ES-I3 (cell line): ENCODE data around the gene ATP5PF.
"Not testable (repeated sequence)": the region's sequence is repeated elsewhere in the genome, so short reads cannot be mapped to it uniquely, and the experiment has no call there.

Source experiments
- H3K36me3 ChIP-seq: 2 replicates; pipeline ENCODE4 v1.6.1; 2013; ENCODE audit warnings: mild to moderate bottlenecking, low read length, control low read depth, moderate library complexity; ENCODE audit not compliant: insufficient read depth
- H3K4me1 ChIP-seq: 2 replicates; pipeline ENCODE4 v1.6.1; 2013; ENCODE audit warnings: mild to moderate bottlenecking, control low read depth, low read length; ENCODE audit not compliant: insufficient read depth
- H3K9ac ChIP-seq: 2 replicates; pipeline ENCODE4 v1.6.1; 2013; ENCODE audit warnings: low read depth, mild to moderate bottlenecking, low read length, moderate library complexity
- H3K9me3 ChIP-seq: 2 replicates; pipeline ENCODE4 v1.6.1; 2013; ENCODE audit warnings: mild to moderate bottlenecking, low read length, moderate library complexity; ENCODE audit not compliant: control insufficient read depth, insufficient read depth

ATP5PF gene

GRCh38 chr21:25701529-25701928 lies 33.2 kb downstream of the ATP5PF start:
- H3K36me3 ChIP-seq: no peaks in the 10 kb centered on the region

GRCh38 chr21:25700741-25701140 lies 34.0 kb downstream of the ATP5PF start:
- H3K9ac ChIP-seq: no peak overlapping the region
- H3K9me3 ChIP-seq: peaks cover 11% of the 10 kb centered on the region; the same call in 1 of the 2 replicates
- no peaks in the 10 kb centered on the region for H3K4me1 ChIP-seq
- H3K36me3 ChIP-seq: no peaks in the 10 kb centered on the region

More at GRCh38 chr21:25701529-25701928, 33.2 kb downstream of the ATP5PF start:
- Histone ChIP-seq H3K9ac (no peak overlapping the region), H3K4me1 (no peaks in the 10 kb centered on the region), H3K9me3 (peaks cover 8% of the 10 kb centered on the region; the same call in 1 of the 2 replicates)

GRCh38 chr21:25695461-25695860 lies 39.2 kb downstream of the ATP5PF start:
- peaks cover 11% of the 10 kb centered on the region; the same call in 1 of the 2 replicates for H3K9me3 ChIP-seq
- not testable (repeated sequence) for H3K9ac ChIP-seq, H3K36me3 ChIP-seq, H3K4me1 ChIP-seq

GRCh38 chr21:25691976-25692375 lies 42.7 kb downstream of the ATP5PF start:
- no peaks in the 10 kb centered on the region for H3K36me3 ChIP-seq
- H3K4me1 ChIP-seq: no peaks in the 10 kb centered on the region
- peaks cover 8% of the 10 kb centered on the region; the same call in 1 of the 2 replicates for H3K9me3 ChIP-seq
- no peak overlapping the region for H3K9ac ChIP-seq

GRCh38 chr21:25689226-25689625 lies 45.5 kb downstream of the ATP5PF start:
- no peaks in the 10 kb centered on the region for H3K4me1 ChIP-seq
- H3K9ac ChIP-seq: no peak overlapping the region
- no peaks in the 10 kb centered on the region for H3K9me3 ChIP-seq
- no peaks in the 10 kb centered on the region for H3K36me3 ChIP-seq

- H3K9me3 ChIP-seq: no peaks in the 10 kb centered on the region
- H3K4me1 ChIP-seq: no peaks in the 10 kb centered on the region
- H3K9ac ChIP-seq: no peak overlapping the region
- H3K36me3 ChIP-seq: no peaks in the 10 kb centered on the region
These were observed 46.2 kb downstream of the ATP5PF start for GRCh38 chr21:25688275-25689155.

- H3K9ac ChIP-seq: no peak overlapping the region
These were observed 46.9 kb downstream of the ATP5PF start for GRCh38 chr21:25687787-25688186.

GRCh38 chr21:25682382-25682781 lies 52.3 kb downstream of the ATP5PF start:
- H3K4me1 ChIP-seq: no peaks in the 10 kb centered on the region

More at GRCh38 chr21:25687787-25688186, 46.9 kb downstream of the ATP5PF start:
- Histone ChIP-seq H3K36me3 (no peaks in the 10 kb centered on the region), H3K4me1 (no peaks in the 10 kb centered on the region), H3K9me3 (no peaks in the 10 kb centered on the region)

GRCh38 chr21:25676451-25676850 lies 58.3 kb downstream of the ATP5PF start:
- H3K36me3 ChIP-seq: no peaks in the 10 kb centered on the region
- no peaks in the 10 kb centered on the region for H3K4me1 ChIP-seq
- H3K9me3 ChIP-seq: peaks cover 3% of the 10 kb centered on the region; the same call in 1 of the 2 replicates
- no peak overlapping the region for H3K9ac ChIP-seq

More at GRCh38 chr21:25682382-25682781, 52.3 kb downstream of the ATP5PF start:
- Histone ChIP-seq H3K9me3 (no peaks in the 10 kb centered on the region), H3K36me3 (no peaks in the 10 kb centered on the region), H3K9ac (peak overlapping the region; percentile 14; the same call in 1 of the 2 replicates)
